ENCODE data around the gene ETFRF1. TPM values are rescaled to one million over a fixed set of nuclear protein-coding genes. Genes with fewer than 3 reads are reported as not detected.

Gene ETFRF1
- total RNA-seq, 4 donors from 2014 or later: 13.8 to 43.7 (median 32.5) TPM

GRCh38 chr12:25245491-25245890, 50.5 kb downstream of the ETFRF1 start:
- Histone ChIP-seq H3K4me3 (no peak overlapping the region), H3K9me3 (no peaks in the 10 kb centered on the region), H3K4me1 (peaks cover 0 to 16% (median 4%) of the 10 kb centered on the region in 4 donors), H3K36me3 (peaks cover 0 to 4% (median 0%) of the 10 kb centered on the region in 3 donors), H3K27ac (no peak overlapping the region), H3K27me3 (no peaks in the 10 kb centered on the region)
- DNase-seq: no peak
- TF ChIP-seq CTCF (IDR thresholded peaks at IDR 0.05): no peak
- TF ChIP-seq POLR2A (IDR thresholded peaks at IDR 0.05): no peak

- peaks cover 0 to 22% (median 5%) of the 10 kb centered on the region in 4 donors for H3K4me1 ChIP-seq
- TF ChIP-seq CTCF (IDR thresholded peaks at IDR 0.05) (no peak), POLR2A (IDR thresholded peaks at IDR 0.05) (no peak)
- H3K4me3 ChIP-seq: no peak overlapping the region
- H3K27ac ChIP-seq: no peak overlapping the region
- H3K27me3 ChIP-seq: no peaks in the 10 kb centered on the region
- no peak for DNase-seq
- H3K36me3 ChIP-seq: peaks cover 0 to 4% (median 0%) of the 10 kb centered on the region in 3 donors
- no peaks in the 10 kb centered on the region for H3K9me3 ChIP-seq
Measured at GRCh38 chr12:25248137-25248536, 53.1 kb downstream of the ETFRF1 start.

- no peak overlapping the region for H3K27ac ChIP-seq
- no peak for DNase-seq
- H3K27me3 ChIP-seq: no peaks in the 10 kb centered on the region
- peaks cover 0 to 22% (median 5%) of the 10 kb centered on the region in 4 donors for H3K4me1 ChIP-seq
- H3K4me3 ChIP-seq: no peak overlapping the region
- no peaks in the 10 kb centered on the region for H3K9me3 ChIP-seq
- peaks cover 0 to 4% (median 0%) of the 10 kb centered on the region in 3 donors for H3K36me3 ChIP-seq
- TF ChIP-seq POLR2A (IDR thresholded peaks at IDR 0.05): no peak
- TF ChIP-seq CTCF (IDR thresholded peaks at IDR 0.05): no peak
Measured at GRCh38 chr12:25248732-25249131, 53.7 kb downstream of the ETFRF1 start.

- DNase-seq: peak; percentile 52 to 80 (median 79)
- Histone ChIP-seq H3K27ac (peak overlapping the region; percentile 96 to 99 (median 99)), H3K4me3 (peak overlapping the region; percentile 93 to 100 (median 99)), H3K27me3 (no peaks in the 10 kb centered on the region), H3K4me1 (peaks cover 0 to 22% (median 5%) of the 10 kb centered on the region in 4 donors), H3K9me3 (no peaks in the 10 kb centered on the region), H3K36me3 (peaks cover 0 to under 1% (median 0%) of the 10 kb centered on the region in 3 donors)
- TF ChIP-seq POLR2A (IDR thresholded peaks at IDR 0.05) (no peak), CTCF (IDR thresholded peaks at IDR 0.05) (no peak)
Measured at GRCh38 chr12:25249931-25250738, 55.1 kb downstream of the ETFRF1 start.

GRCh38 chr12:25250744-25251730, 56.0 kb downstream of the ETFRF1 start, which contains the start of gene KRAS:
Gene KRAS, minus strand, starts transcription at chr12:25250929.
- TF ChIP-seq CTCF (IDR thresholded peaks at IDR 0.05) (no peak), POLR2A (IDR thresholded peaks at IDR 0.05) (peak; percentile 90 to 91)
- Histone ChIP-seq H3K4me1 (peaks cover 0 to 22% (median 5%) of the 10 kb centered on the region in 4 donors), H3K36me3 (no peaks in the 10 kb centered on the region), H3K27me3 (no peaks in the 10 kb centered on the region), H3K4me3 (peak within 1 kb of the TSS; percentile 93 to 100 (median 99)), H3K9me3 (no peaks in the 10 kb centered on the region), H3K27ac (peak within 1 kb of the TSS; percentile 96 to 99 (median 99))
- DNase-seq: peak; percentile 94 to 98 (median 95)
